Thymus (tissue), 11 donors: Measurements from ENCODE around the gene SLC1A3. TPM values are rescaled to one million over a fixed set of nuclear protein-coding genes. Genes with fewer than 3 reads are reported as not detected.

Experiments
- DNase-seq, 9 donors: peaks; one replicate each; pipeline ENCODE4 v3.0.0-alpha.2; 2013; ENCODE audit warnings: low spot score in 9 of 9, low read depth in 6 of 9, missing footprints in 1 of 9
- H3K27ac ChIP-seq, 2 donors: one replicate each; pipeline ENCODE4 v1.5.1; 2013; ENCODE audit warnings: control low read depth in 1 of 2, low read depth in 1 of 2, low read length in 1 of 2, mild to moderate bottlenecking in 1 of 2, moderate library complexity in 1 of 2
- H3K27me3 ChIP-seq, 2 donors: one replicate each; pipeline ENCODE4 v1.5.1; 2013; ENCODE audit warnings: low read length in 1 of 2; ENCODE audit not compliant: control insufficient read depth in 2 of 2, insufficient read depth in 1 of 2
- H3K36me3 ChIP-seq, 2 donors: one replicate each; pipeline ENCODE4 v1.5.1; 2013; ENCODE audit warnings: low read length in 1 of 2, mild to moderate bottlenecking in 1 of 2, moderate library complexity in 1 of 2; ENCODE audit not compliant: control insufficient read depth in 2 of 2, insufficient read depth in 2 of 2
- H3K4me1 ChIP-seq, 2 donors: one replicate each; pipeline ENCODE4 v1.5.1; 2013; ENCODE audit warnings: low read length in 2 of 2; ENCODE audit not compliant: control insufficient read depth in 2 of 2, insufficient read depth in 2 of 2
- H3K4me3 ChIP-seq, 2 donors: one replicate each; pipeline ENCODE4 v1.5.1; 2013; ENCODE audit warnings: low read length in 2 of 2, control low read depth in 1 of 2, mild to moderate bottlenecking in 1 of 2
- H3K9me3 ChIP-seq, 2 donors: one replicate each; pipeline ENCODE4 v1.5.1; 2013; ENCODE audit warnings: low read length in 1 of 2, mild to moderate bottlenecking in 1 of 2; ENCODE audit not compliant: control insufficient read depth in 2 of 2, insufficient read depth in 1 of 2
- WGBS: extraction: QIAGEN DNeasy Blood & Tissue Kit; methylation state at CpG from one replicate; pipeline ENCODE4 v1.1.7; 2013; 5-methylcytosine and 5-hydroxymethylcytosine counted together
- polyA plus RNA-seq: library from polyadenylated mRNA; stranded (reverse); fragments of 200-250 nt; gene quantifications from one replicate; pipeline ENCODE4 v1.2.3, GENCODE V29; 2013
- total RNA-seq: library from RNA; stranded (reverse); fragments of 120-200 nt; gene quantifications from one replicate; pipeline ENCODE4 v1.2.4, GENCODE V29; 2013
- donor health status: healthy.

SLC1A3 gene
- total and polyA plus RNA-seq, 2 donors, result 2.6 to 11.8 TPM

DNA sequence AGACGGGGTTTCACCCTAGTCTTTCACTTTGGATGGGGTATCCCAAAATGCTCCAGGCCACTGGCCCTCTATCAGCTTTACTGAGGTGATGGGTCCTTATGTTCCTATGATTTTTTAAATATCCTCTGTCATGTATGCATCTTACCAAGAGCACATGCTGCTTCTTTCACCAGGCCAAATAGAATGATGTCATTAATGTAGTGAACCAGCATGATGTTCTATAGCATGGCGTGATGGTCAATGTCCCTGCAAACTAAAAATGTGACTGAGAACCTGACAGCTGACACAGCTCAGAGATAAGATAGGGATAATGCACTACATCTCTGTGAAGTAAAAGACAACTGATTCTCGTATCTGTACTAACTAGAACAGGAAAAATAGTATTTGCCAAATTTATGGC lies 103.6 kb downstream of the SLC1A3 start:
- Histone ChIP-seq H3K4me1 (no peaks in the 10 kb centered on the region), H3K4me3 (no peak overlapping the region), H3K36me3 (no peaks in the 10 kb centered on the region), H3K27ac (no peak overlapping the region), H3K9me3 (no peaks in the 10 kb centered on the region), H3K27me3 (no peaks in the 10 kb centered on the region)
- no peak for DNase-seq
- WGBS, result 88% methylated on average over 3 of the region's 3 CpGs

DNA sequence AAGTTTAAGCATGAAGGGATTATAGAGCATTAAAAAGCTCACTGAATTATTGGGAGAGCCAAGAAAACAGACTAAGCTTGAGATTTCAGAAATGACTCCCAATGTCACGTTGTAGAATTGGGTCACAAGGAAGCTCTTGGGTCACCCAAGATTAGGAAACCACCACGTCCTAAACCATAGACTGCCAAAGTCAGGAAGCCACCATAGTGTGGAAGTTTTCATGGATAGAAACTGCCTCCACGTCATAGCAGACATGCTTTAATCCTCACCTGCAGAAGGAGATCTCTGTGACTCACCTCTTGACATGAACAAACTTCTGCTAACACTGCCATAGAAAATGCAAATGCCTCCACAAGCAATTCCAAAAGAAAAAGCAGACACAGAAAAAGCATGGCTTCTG lies 106.3 kb downstream of the SLC1A3 start:
- H3K27me3 ChIP-seq, result no peaks in the 10 kb centered on the region
- H3K4me3 ChIP-seq, result no peak overlapping the region
- H3K36me3 ChIP-seq, result no peaks in the 10 kb centered on the region
- no peaks in the 10 kb centered on the region for H3K9me3 ChIP-seq
- 94% methylated on average over 3 of the region's 3 CpGs for WGBS
- no peak overlapping the region for H3K27ac ChIP-seq
- no peak for DNase-seq
- H3K4me1 ChIP-seq, result no peaks in the 10 kb centered on the region

DNA sequence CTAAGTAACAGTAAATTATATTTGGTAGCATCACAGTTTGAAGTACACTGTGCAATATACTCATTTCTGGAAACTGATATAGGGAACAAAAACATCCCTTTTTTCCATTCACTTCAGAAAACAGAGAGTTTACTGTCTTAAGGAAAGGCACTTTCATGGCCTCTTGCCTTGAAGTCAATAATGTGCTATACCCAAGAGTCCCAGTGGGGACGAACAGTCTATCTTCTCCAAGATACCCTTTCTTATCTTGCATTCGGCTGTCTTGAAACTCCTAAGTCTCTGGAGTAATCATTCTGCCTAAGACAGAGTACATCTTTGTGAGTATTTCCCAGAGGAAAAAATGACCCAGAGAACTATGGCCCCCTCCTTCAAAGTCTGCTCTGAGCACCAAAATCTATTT lies 107.1 kb downstream of the SLC1A3 start:
- Histone ChIP-seq H3K27me3 (no peaks in the 10 kb centered on the region), H3K4me3 (no peak overlapping the region), H3K4me1 (no peaks in the 10 kb centered on the region), H3K9me3 (no peaks in the 10 kb centered on the region), H3K27ac (no peak overlapping the region), H3K36me3 (no peaks in the 10 kb centered on the region)
- WGBS, result 74% methylated on average over 2 of the region's 2 CpGs
- DNase-seq, result no peak

DNA sequence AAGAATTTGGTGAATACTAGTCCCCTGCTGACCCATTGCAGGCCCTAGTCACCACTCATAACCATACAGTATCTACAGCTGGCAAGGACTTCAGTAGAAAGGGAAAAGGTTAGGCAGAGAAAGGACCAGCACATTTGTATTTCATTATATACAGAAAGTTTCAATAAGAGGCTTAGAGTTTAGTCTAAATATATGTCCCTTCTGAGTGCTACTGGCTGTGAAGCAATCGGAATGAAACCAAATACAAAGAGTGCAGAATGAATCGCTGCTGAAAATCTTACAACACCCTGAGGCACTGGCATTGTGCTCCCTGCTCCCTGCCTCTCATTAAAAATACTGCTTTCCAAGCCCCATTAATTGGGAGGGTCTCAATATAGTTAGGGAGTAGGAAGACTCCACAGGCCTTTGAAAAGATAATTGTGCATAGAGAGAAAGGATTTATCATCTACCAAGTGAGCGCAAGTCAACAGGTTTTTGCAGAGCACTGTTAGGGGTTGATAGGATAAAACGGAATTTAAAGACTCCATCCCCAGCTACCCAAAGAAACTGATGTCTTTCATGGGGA lies 110.8 kb downstream of the SLC1A3 start:
- no peak overlapping the region for H3K27ac ChIP-seq
- no peak for DNase-seq
- H3K4me1 ChIP-seq, result no peaks in the 10 kb centered on the region
- WGBS, result 97% methylated on average over 4 of the region's 4 CpGs
- H3K4me3 ChIP-seq, result no peak overlapping the region
- H3K27me3 ChIP-seq, result no peaks in the 10 kb centered on the region
- H3K9me3 ChIP-seq, result no peaks in the 10 kb centered on the region
- no peaks in the 10 kb centered on the region for H3K36me3 ChIP-seq

DNA sequence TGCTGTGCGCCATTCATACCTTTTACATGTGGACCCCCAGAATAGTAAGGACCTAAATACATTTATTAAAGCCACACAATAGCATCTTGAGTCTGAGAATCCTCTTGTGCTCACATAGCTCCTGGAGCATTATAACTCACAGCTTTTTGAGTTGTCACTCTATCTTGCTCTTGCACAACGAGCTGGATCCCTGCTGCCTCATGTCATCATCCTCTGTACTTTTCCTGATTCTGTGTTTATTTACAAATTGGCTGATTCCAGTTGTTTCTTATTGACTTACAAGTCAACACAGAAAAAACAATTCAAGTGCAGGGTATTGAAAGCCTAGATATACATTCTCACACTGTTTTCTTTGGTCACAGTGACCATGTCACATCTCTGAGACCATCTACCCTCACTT lies 112.9 kb downstream of the SLC1A3 start:
- DNase-seq, result no peak
- WGBS, result 96% methylated on average over 2 of the region's 2 CpGs
- no peaks in the 10 kb centered on the region for H3K27me3 ChIP-seq
- no peaks in the 10 kb centered on the region for H3K9me3 ChIP-seq
- H3K4me3 ChIP-seq, result no peak overlapping the region
- H3K4me1 ChIP-seq, result peaks cover 0 to 4% of the 10 kb centered on the region in 2 donors
- H3K27ac ChIP-seq, result no peak overlapping the region
- no peaks in the 10 kb centered on the region for H3K36me3 ChIP-seq

DNA sequence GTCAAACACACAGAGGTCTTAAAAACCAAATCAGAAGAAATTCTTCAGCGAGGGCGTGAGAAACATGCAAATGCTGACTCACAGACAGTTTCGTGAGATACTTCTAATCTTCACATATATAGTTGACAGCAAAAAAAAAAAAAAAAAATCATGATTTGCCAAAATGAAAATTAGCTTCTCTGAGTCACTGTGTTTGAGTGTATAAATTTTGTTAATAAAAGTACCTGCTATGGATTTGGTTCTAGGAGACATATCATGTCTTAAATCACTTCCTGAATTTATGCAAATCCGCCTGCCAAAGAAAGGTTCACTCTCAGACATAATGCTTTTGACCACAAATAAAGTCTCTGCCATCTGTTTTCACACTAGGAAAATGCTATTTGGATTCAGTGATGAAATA lies 114.3 kb downstream of the SLC1A3 start:
- H3K4me1 ChIP-seq, result peaks cover 0 to 9% of the 10 kb centered on the region in 2 donors
- H3K36me3 ChIP-seq, result no peaks in the 10 kb centered on the region
- H3K27me3 ChIP-seq, result no peaks in the 10 kb centered on the region
- peaks cover 1 to 3% of the 10 kb centered on the region in 2 donors for H3K9me3 ChIP-seq
- DNase-seq, result no peak
- H3K4me3 ChIP-seq, result no peak overlapping the region
- WGBS, result 87% methylated on average over 4 of the region's 4 CpGs
- H3K27ac ChIP-seq, result no peak overlapping the region

DNA sequence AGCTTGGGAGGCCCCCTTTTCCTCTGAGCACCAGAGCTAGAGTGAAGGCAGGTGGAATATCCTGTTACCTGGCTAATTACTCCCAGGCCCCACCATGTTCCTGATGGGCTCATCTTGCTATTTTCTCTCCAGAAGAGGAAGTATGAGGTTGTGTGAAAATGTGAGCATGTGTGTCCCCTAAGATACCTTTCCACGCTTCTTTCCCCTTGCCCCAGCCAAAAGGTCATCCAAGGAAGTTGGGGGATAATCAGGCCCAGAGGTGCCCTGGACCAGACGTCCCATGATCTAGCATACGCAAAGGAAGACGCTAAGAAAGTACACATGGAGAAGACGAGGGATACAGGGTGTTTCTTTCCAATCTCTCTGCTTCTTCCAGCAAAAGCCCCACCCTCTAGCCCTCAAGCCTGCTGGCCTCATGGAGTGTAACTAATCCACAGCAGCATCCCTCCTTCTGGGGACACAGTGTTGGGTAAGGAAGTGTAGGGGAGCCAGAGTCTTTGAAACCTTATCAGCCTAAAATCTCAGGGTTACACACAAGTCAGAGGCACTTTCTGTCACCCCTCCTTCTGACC lies 115.3 kb downstream of the SLC1A3 start:
- Histone ChIP-seq H3K9me3 (peaks cover 1 to 3% of the 10 kb centered on the region in 2 donors), H3K36me3 (no peaks in the 10 kb centered on the region), H3K27ac (no peak overlapping the region), H3K4me1 (peaks cover 0 to 9% of the 10 kb centered on the region in 2 donors), H3K27me3 (no peaks in the 10 kb centered on the region), H3K4me3 (no peak overlapping the region)
- no peak for DNase-seq
- WGBS, result 85% methylated on average over 5 of the region's 5 CpGs

DNA sequence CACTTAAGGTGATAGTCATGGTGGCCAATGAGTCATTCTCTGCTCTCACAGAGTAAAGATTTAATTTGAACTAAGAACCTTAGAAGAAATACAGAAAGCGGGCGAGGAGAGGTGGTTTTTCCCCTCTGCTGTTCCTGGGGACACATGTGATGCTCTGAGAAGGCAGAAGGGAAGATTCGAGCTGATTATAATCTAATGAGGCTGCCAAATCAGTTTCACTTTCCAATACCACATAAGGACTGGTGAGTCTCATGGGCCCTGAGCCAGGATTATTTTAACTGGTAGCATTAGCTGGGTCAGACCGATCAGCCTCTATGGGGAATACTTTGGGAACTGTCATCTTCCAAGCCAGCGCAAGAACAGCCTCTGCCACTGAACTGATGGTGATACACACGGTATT lies 116.5 kb downstream of the SLC1A3 start:
- peak in 1 of 9 donors; percentile 12 for DNase-seq
- Histone ChIP-seq H3K27ac (no peak overlapping the region), H3K27me3 (no peaks in the 10 kb centered on the region), H3K4me1 (peaks cover 0 to 9% of the 10 kb centered on the region in 2 donors), H3K4me3 (no peak overlapping the region), H3K36me3 (no peaks in the 10 kb centered on the region), H3K9me3 (peaks cover 1 to 3% of the 10 kb centered on the region in 2 donors)
- 72% methylated on average over 6 of the region's 6 CpGs for WGBS

DNA sequence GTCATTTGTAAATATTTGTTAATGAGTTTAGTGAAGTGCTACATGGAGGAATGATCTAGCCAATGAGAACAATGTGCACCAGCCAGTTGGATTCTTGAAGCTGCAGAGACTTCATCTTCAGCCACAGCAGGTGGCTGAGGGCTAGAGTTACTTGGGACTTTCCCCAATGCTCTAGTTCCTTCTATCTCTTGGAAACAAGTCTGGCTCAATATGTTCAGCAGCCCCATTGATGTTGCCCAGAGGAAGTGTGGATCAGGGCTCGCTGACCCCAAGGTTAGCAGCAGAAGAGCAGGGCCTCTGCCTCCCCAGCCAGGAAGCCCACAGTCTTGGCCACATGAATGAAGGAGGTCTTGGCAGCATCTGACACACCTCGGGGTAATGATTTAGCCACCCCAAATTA lies 117.5 kb downstream of the SLC1A3 start:
- Histone ChIP-seq H3K4me1 (peaks cover 0 to 9% of the 10 kb centered on the region in 2 donors), H3K36me3 (no peaks in the 10 kb centered on the region), H3K9me3 (peaks cover 1 to 3% of the 10 kb centered on the region in 2 donors), H3K4me3 (no peak overlapping the region), H3K27ac (peak overlapping the region in 1 of 2 donors; percentile 49), H3K27me3 (no peaks in the 10 kb centered on the region)
- DNase-seq, result peak in 1 of 9 donors; percentile 27
- WGBS, result 65% methylated on average over 2 of the region's 2 CpGs
